BE2C (cell line): ENCODE results near the gene TASOR. TPM values are rescaled to one million over a fixed set of nuclear protein-coding genes. Genes with fewer than 3 reads are reported as not detected.
A peak's percentile ranks its signal among the peaks of the same experiment; 100 is the strongest.
"Not testable (repeated sequence)": the region's sequence is repeated elsewhere in the genome, so short reads cannot be mapped to it uniquely, and the experiment has no call there.

ENCODE experiments used
- DNase-seq: peaks from one replicate; pipeline ENCODE4 v3.0.0-alpha.2; 2020
- H3K27me3 ChIP-seq: fragments of 250-450 bp; sonication (Bioruptor Pico); 2 replicates; pipeline ENCODE4 v1.5.1; 2020; ENCODE audit warnings: mild to moderate bottlenecking
- H3K36me3 ChIP-seq: fragments of 250-450 bp; sonication (Bioruptor Pico); 2 replicates; pipeline ENCODE4 v1.5.1; 2020; ENCODE audit warnings: mild to moderate bottlenecking
- H3K4me1 ChIP-seq: fragments of 250-450 bp; sonication (Bioruptor Pico); 2 replicates; pipeline ENCODE4 v1.5.1; 2020
- H3K4me3 ChIP-seq: 2 replicates; pipeline ENCODE4 v1.5.1; 2011; ENCODE audit warnings: low read depth, low read length
- H3K9me3 ChIP-seq: fragments of 250-450 bp; sonication (Bioruptor Pico); 2 replicates; pipeline ENCODE4 v1.5.1; 2020
- CTCF ChIP-seq: IDR thresholded peaks from 2 replicates; pipeline ENCODE4 v1.5.1; 2012; ENCODE audit warnings: mild to moderate bottlenecking, low read depth, low read length
- polyA plus RNA-seq: library from polyadenylated mRNA; unstranded; fragments of >200 nt; gene quantifications from one replicate; pipeline ENCODE4 v1.2.1, GENCODE V29; 2012; ENCODE audit warnings: low read depth, missing spikeins; ENCODE audit not compliant: insufficient read length, insufficient read depth

TASOR gene
- 14.4 TPM for polyA plus RNA-seq

DNA sequence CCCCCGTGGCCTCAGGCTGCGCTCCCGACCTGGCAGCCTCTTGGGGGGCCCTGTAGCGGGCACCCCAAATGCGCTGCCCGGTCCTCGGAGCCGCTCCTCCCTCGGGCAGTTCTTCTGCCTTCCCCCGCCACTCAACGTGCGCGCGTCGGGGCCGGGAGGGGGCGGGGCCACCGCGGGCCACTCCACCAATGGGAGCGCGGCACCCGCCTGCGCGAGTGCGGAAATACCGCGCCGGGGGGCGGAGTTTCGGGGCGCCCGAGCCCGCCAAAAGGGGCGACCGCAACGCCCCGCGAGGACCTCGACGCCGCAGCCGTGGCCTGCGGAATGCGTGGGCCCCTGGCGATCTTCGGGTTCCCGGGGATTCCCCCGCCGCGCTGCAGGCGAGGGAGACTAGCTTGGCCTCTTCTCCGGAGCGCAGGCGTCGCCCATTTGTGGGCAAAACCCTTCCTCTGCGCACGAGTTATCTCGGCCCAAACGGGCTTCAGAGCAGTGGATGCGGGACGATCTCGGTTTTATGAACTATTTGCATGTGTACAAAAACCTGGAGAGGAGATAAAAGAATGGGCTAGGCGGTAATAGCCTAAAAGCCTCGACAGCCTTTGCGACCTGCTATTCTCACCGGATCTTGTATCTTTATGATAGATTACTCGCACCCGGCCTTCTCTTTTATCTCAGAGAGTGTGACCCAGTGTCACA is at the start of gene TASOR:
Gene TASOR, minus strand, starts transcription at position 144 of the 696 bp plus-strand sequence. CDS start 259 bp downstream, outside the sequence.
- Histone ChIP-seq H3K4me3 (peak within 1 kb of the TSS; percentile 75), H3K9me3 (0 out of 2 replicates have a peak, but pooled peaks cover 3% of the 10 kb centered on the region), H3K36me3 (no peaks in the 10 kb centered on the region), H3K27me3 (no peaks in the 10 kb centered on the region), H3K4me1 (no peaks in the 10 kb centered on the region)
- DNase-seq: peak; percentile 75
- TF ChIP-seq CTCF: no peak

- Histone ChIP-seq H3K4me1 (no peaks in the 10 kb centered on the region), H3K4me3 (no peak overlapping the region), H3K27me3 (no peaks in the 10 kb centered on the region), H3K36me3 (no peaks in the 10 kb centered on the region), H3K9me3 (no peaks in the 10 kb centered on the region)
- DNase-seq: no peak
- no peak for TF ChIP-seq CTCF
These were observed 49.0 kb upstream of the TASOR start for GRCh38 chr3:56732109-56732508.

GRCh38 chr3:56725175-56725574 is 42.1 kb upstream of the TASOR start:
- Histone ChIP-seq H3K4me1 (no peaks in the 10 kb centered on the region), H3K27me3 (no peaks in the 10 kb centered on the region), H3K9me3 (no peaks in the 10 kb centered on the region), H3K4me3 (no peak overlapping the region), H3K36me3 (no peaks in the 10 kb centered on the region)
- no peak for DNase-seq
- TF ChIP-seq CTCF: no peak

DNA sequence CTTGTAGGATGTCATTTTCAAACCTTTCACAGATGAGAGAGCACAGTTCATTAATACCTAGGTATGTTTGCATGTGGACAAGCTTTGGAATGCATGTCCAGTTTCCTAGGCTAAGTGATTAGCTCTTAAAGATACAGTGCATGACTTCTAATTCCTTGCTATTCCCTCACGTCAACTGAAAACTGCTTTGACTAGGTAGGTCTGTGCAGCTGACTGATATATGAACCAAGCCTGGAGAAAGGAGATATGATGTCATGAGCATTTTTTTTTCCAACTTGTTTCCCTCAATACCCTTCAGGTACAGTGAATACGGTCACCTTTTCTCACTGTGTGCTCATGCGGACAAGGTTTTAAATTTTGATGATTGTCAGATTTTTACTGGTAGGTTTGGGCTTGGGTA is 41.6 kb upstream of the TASOR start:
- TF ChIP-seq CTCF: no peak
- H3K4me1 ChIP-seq: no peaks in the 10 kb centered on the region
- no peak overlapping the region for H3K4me3 ChIP-seq
- H3K27me3 ChIP-seq: no peaks in the 10 kb centered on the region
- DNase-seq: no peak
- H3K9me3 ChIP-seq: no peaks in the 10 kb centered on the region
- H3K36me3 ChIP-seq: no peaks in the 10 kb centered on the region

GRCh38 chr3:56720849-56721248 is 37.8 kb upstream of the TASOR start:
- DNase-seq: no peak
- no peak overlapping the region for H3K4me3 ChIP-seq
- no peaks in the 10 kb centered on the region for H3K9me3 ChIP-seq
- no peaks in the 10 kb centered on the region for H3K36me3 ChIP-seq
- no peak for TF ChIP-seq CTCF
- H3K27me3 ChIP-seq: no peaks in the 10 kb centered on the region
- H3K4me1 ChIP-seq: no peaks in the 10 kb centered on the region

DNA sequence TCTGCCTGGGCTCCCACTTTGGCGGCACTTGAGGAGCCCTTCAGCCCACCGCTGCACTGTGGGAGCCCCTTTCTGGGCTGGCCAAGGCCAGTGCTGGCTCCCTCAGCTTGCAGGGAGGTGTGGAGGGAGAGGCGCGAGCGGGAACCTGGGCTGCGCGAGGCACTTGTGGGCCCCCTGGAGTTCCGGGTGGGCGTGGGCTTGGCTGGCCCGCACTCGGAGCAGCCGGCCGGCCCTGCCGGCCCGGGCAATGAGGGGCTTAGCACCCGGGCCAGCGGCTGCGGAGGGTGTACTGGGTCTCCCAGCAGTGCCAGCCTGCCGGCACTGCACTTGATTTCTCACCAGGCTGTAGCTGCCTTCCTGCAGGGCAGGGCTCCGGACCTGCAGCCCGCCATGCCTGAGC is 35.7 kb upstream of the TASOR start:
- not testable (repeated sequence) for H3K27me3 ChIP-seq, H3K4me1 ChIP-seq, H3K4me3 ChIP-seq, H3K9me3 ChIP-seq, H3K36me3 ChIP-seq, DNase-seq
